HUDEP-2 (cell line): ENCODE results near the gene AP3D1.
A peak's percentile ranks its signal among the peaks of the same experiment; 100 is the strongest.

Source experiments
- DNase-seq, 76 experiments: peaks; one replicate each; lab custom pipeline; 2025; ENCODE audit not compliant: unreplicated experiment in 76 of 76; lab: John Stamatoyannopoulos, UW

The AP3D1 gene

GRCh38 chr19:2113439-2114211 lies 37.7 kb downstream of the AP3D1 start:
- DNase-seq = no peak

- no peak for DNase-seq
Observed at GRCh38 chr19:2112516-2113320, 38.6 kb downstream of the AP3D1 start.

- no peak for DNase-seq
Observed at GRCh38 chr19:2111886-2112285, 39.5 kb downstream of the AP3D1 start.

GRCh38 chr19:2111425-2111824 lies 39.9 kb downstream of the AP3D1 start:
- no peak for DNase-seq

GRCh38 chr19:2110822-2111221 lies 40.5 kb downstream of the AP3D1 start:
- no peak for DNase-seq

- no peak for DNase-seq
Observed at GRCh38 chr19:2109046-2109864, 42.1 kb downstream of the AP3D1 start.

- no peak for DNase-seq
Observed at GRCh38 chr19:2108251-2109016, 42.9 kb downstream of the AP3D1 start.

GRCh38 chr19:2103045-2103707 lies 48.2 kb downstream of the AP3D1 start:
- no peak for DNase-seq

GRCh38 chr19:2101417-2102335 lies 49.7 kb downstream of the AP3D1 start:
- DNase-seq = no peak

- DNase-seq = no peak
Observed at GRCh38 chr19:2100719-2101061, 50.7 kb downstream of the AP3D1 start.

GRCh38 chr19:2099937-2100718 lies 51.2 kb downstream of the AP3D1 start:
- no peak for DNase-seq

- no peak for DNase-seq
Observed at GRCh38 chr19:2099054-2099501, 52.3 kb downstream of the AP3D1 start.

GRCh38 chr19:2097886-2098327 lies 53.5 kb downstream of the AP3D1 start:
- DNase-seq = no peak

- no peak for DNase-seq
Observed at GRCh38 chr19:2097203-2097885, 54.0 kb downstream of the AP3D1 start.

- DNase-seq = peak; percentile 74 to 100 (median 99)
Observed at GRCh38 chr19:2096480-2097202, 54.7 kb downstream of the AP3D1 start, which contains the start of gene IZUMO4. Gene IZUMO4, plus strand, starts transcription at chr19:2096915. Its CDS starts 31 bp downstream, at chr19:2096946.

GRCh38 chr19:2096034-2096479 lies 55.3 kb downstream of the AP3D1 start, which contains the start of gene MOB3A:
Gene MOB3A, minus strand, starts transcription at chr19:2096326. Its CDS starts 17,766 bp downstream, at chr19:2078560.
- peak in 73 of 76 experiments; percentile 71 to 100 (median 96) for DNase-seq
